Gastrocnemius medialis (tissue), 4 donors: Measurements from ENCODE around the gene LHX5.

Source experiments
- CTCF ChIP-seq, 5 experiments: fragments of 450-650 bp in 3 of 5; fragments of 200-600 bp in 2 of 5; sonication (generic) in 2 of 5; IDR thresholded peaks in 4 of 5; conservative IDR thresholded peaks in 1 of 5; 1 replicate in 4 of 5; 2 replicates in 1 of 5; pipeline ENCODE4 v1.5.1; 2016 to 2019; ENCODE audit warnings: antibody characterized with exemption in 5 of 5, mild to moderate bottlenecking in 3 of 5, moderate library complexity in 3 of 5
- POLR2A ChIP-seq, 2 donors: fragments of 450-650 bp; IDR thresholded peaks; one replicate each; pipeline ENCODE4 v1.6.1; 2017; ENCODE audit warnings: antibody characterized with exemption in 2 of 2, mild to moderate bottlenecking in 2 of 2, moderate library complexity in 2 of 2

- TF ChIP-seq POLR2A (IDR thresholded peaks at IDR 0.05): no peak
- no peak for TF ChIP-seq CTCF (IDR thresholded peaks at IDR 0.05 in 4 of 5, conservative IDR thresholded peaks at IDR 0.05 in 1 of 5)
These were observed 21.8 kb downstream of the LHX5 start for GRCh38 chr12:113449839-113450238.
